Stimulated activated CD4-positive, alpha-beta T cell treated with anti-CD3 and anti-CD28 coated beads, TNF-alpha, amount 100 ng/mL, for 48 hours (primary cell): ENCODE measurements around the gene PKD2L1.
A peak's percentile ranks its signal among the peaks of the same experiment; 100 is the strongest.
"Not testable (repeated sequence)": the region's sequence is repeated elsewhere in the genome, so short reads cannot be mapped to it uniquely, and the experiment has no call there.

Source experiments
- DNase-seq, 3 donors: peaks; one replicate each; pipeline ENCODE4 v3.0.0-alpha.2; 2020; ENCODE audit warnings: low read depth in 3 of 3

The PKD2L1 gene

GRCh38 chr10:100286051-100287033, 43.7 kb downstream of the PKD2L1 start, which contains the start of gene BLOC1S2:
Gene BLOC1S2, minus strand, starts transcription at chr10:100286680. Its CDS starts 21 bp downstream, at chr10:100286659.
- peak; percentile 70 to 78 (median 76) for DNase-seq

- DNase-seq, result not testable (repeated sequence)
Measured at GRCh38 chr10:100285326-100285725, 44.7 kb downstream of the PKD2L1 start.

GRCh38 chr10:100282907-100283306, 47.1 kb downstream of the PKD2L1 start:
- no peak for DNase-seq

- DNase-seq, result not testable (repeated sequence)
Measured at GRCh38 chr10:100276971-100277370, 53.1 kb downstream of the PKD2L1 start.

- peak; percentile 49 to 70 (median 60) for DNase-seq
Measured at GRCh38 chr10:100267239-100268104, 62.6 kb downstream of the PKD2L1 start, which contains the start of gene CWF19L1. Gene CWF19L1, minus strand, starts transcription at chr10:100267638. Its CDS starts 45 bp downstream, at chr10:100267593.

- DNase-seq, result no peak
Measured at GRCh38 chr10:100265821-100266485, 64.1 kb downstream of the PKD2L1 start.

GRCh38 chr10:100254191-100254590, 75.8 kb downstream of the PKD2L1 start:
- DNase-seq, result no peak

GRCh38 chr10:100253041-100253440, 77.0 kb downstream of the PKD2L1 start:
- DNase-seq, result no peak

- no peak for DNase-seq
Measured at GRCh38 chr10:100248820-100249219, 81.2 kb downstream of the PKD2L1 start.

- no peak for DNase-seq
Measured at GRCh38 chr10:100245484-100246220, 84.4 kb downstream of the PKD2L1 start.

- no peak for DNase-seq
Measured at GRCh38 chr10:100239851-100240250, 90.2 kb downstream of the PKD2L1 start.

GRCh38 chr10:100238429-100238828, 91.6 kb downstream of the PKD2L1 start:
- no peak for DNase-seq
